ENCODE measurements around the gene DPP6.
A peak's percentile ranks its signal among the peaks of the same experiment; 100 is the strongest.
"Not testable (repeated sequence)": the region's sequence is repeated elsewhere in the genome, so short reads cannot be mapped to it uniquely, and the experiment has no call there.

The DPP6 gene

DNA sequence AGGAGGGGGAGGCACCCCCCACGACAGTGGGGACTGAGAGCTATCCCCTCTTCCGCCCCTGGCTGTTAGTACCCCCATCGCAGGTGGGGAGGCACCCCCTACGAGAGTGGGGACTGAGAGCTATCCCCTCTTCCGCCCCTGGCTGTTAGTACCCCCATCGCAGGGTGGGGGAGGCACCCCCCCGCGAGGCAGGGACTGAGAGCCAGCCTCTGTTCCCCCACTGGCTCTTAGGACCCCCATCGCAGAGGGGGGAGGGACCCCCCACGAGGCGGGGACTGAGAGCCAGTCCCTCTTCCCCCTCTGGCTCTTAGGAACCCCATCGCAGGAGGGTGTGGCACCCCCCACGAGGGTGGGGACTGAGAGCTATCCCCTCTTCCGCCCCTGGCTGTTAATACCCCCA is 6.6 kb downstream of the DPP6 start:
- H3K56ac ChIP-seq (ENCODE audit: low read length); H3K18ac ChIP-seq (ENCODE audit: low read length); H3K79me2 ChIP-seq (ENCODE audit: control insufficient read depth, insufficient read depth, low read length); H2BK15ac ChIP-seq (replicated peaks; ENCODE audit: low read depth); H3K23ac ChIP-seq (ENCODE audit: low read length); H3K4me3 ChIP-seq (ENCODE audit: low read length); H2BK120ac ChIP-seq (ENCODE audit: low read depth, low read length); H2AK5ac ChIP-seq (ENCODE audit: low read length); H3K79me1 ChIP-seq (ENCODE audit: low read length); H3K4me1 ChIP-seq (ENCODE audit: control insufficient read depth, low read depth, low read length); H3K4ac ChIP-seq (ENCODE audit: low read depth, low read length); H3K9ac ChIP-seq (ENCODE audit: low read length); H3K27me3 ChIP-seq (ENCODE audit: insufficient read depth, low read length, poor library complexity); DNase-seq; H4K8ac ChIP-seq (ENCODE audit: low read depth, low read length); H3K27ac ChIP-seq (ENCODE audit: low read depth, low read length); H3K36me3 ChIP-seq (ENCODE audit: control insufficient read depth, insufficient read depth, low read length); H4K5ac ChIP-seq (ENCODE audit: low read length); H3K4me2 ChIP-seq (ENCODE audit: low read length); H2BK5ac ChIP-seq (ENCODE audit: low read length): not testable (repeated sequence)
- no CpG with 5 or more reads among the region's 14 CpGs for WGBS (ENCODE audit: extremely low coverage, insufficient coverage, low lambda C conversion rate)

DNA sequence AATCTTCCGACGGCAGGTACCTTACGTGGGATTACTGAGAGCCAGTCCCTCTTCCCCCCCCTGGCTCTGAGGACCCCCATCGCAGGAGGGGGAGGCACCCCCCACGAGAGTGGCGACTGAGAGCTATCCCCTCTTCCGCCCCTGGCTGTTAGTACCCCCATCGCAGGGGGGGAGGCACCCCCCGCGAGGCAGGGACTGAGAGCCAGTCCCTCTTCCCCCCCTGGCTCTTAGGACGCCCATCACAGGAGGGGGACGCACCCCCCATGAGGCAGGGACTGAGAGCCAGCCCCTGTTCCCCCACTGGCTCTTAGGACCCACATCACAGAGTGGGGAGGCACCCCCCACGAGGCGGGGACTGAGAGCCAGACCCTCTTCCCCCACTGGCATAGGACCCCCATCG is 8.4 kb downstream of the DPP6 start:
- H2BK15ac ChIP-seq (replicated peaks; ENCODE audit: low read depth); H4K5ac ChIP-seq (ENCODE audit: low read length); H3K23ac ChIP-seq (ENCODE audit: low read length); H3K56ac ChIP-seq (ENCODE audit: low read length); H3K27me3 ChIP-seq (ENCODE audit: insufficient read depth, low read length, poor library complexity); H3K18ac ChIP-seq (ENCODE audit: low read length); H3K79me1 ChIP-seq (ENCODE audit: low read length); H2BK5ac ChIP-seq (ENCODE audit: low read length); H3K36me3 ChIP-seq (ENCODE audit: control insufficient read depth, insufficient read depth, low read length); H3K4me1 ChIP-seq (ENCODE audit: control insufficient read depth, low read depth, low read length); H3K27ac ChIP-seq (ENCODE audit: low read depth, low read length); H3K4me2 ChIP-seq (ENCODE audit: low read length); H3K9ac ChIP-seq (ENCODE audit: low read length); H3K4me3 ChIP-seq (ENCODE audit: low read length); H3K4ac ChIP-seq (ENCODE audit: low read depth, low read length); H3K79me2 ChIP-seq (ENCODE audit: control insufficient read depth, insufficient read depth, low read length); H4K8ac ChIP-seq (ENCODE audit: low read depth, low read length); H2BK120ac ChIP-seq (ENCODE audit: low read depth, low read length); H2AK5ac ChIP-seq (ENCODE audit: low read length); DNase-seq: not testable (repeated sequence)
- WGBS (ENCODE audit: extremely low coverage, insufficient coverage, low lambda C conversion rate) = no CpG with 5 or more reads among the region's 15 CpGs

DNA sequence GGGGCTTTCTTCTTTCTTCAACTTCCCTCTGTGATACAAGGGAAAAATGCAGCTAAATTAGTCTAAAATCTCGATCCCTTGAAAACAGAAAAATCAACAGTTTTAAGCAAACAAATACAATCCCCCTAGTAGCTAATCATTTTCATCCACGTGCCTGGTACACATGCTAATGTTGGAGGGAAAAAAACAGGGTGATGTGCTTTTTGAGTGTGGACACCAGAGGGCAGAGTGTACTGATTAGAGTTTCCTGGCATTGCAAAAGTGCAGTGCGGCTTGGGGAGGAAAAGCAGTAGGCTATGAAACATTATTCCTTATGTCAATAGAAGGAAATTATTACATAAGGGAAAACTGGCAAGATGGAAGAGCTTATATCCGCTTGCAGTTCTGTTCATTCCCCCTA is 19.6 kb downstream of the DPP6 start:
- H3K56ac ChIP-seq (ENCODE audit: low read length); H4K8ac ChIP-seq (ENCODE audit: low read depth, low read length); H2BK15ac ChIP-seq (replicated peaks; ENCODE audit: low read depth); H4K5ac ChIP-seq (ENCODE audit: low read length); H2AK5ac ChIP-seq (ENCODE audit: low read length); H3K18ac ChIP-seq (ENCODE audit: low read length); H3K4me1 ChIP-seq (ENCODE audit: control insufficient read depth, low read depth, low read length); H3K9ac ChIP-seq (ENCODE audit: low read length); H3K36me3 ChIP-seq (ENCODE audit: control insufficient read depth, insufficient read depth, low read length); H3K27ac ChIP-seq (ENCODE audit: low read depth, low read length); H3K4ac ChIP-seq (ENCODE audit: low read depth, low read length); H3K4me3 ChIP-seq (ENCODE audit: low read length); H3K79me2 ChIP-seq (ENCODE audit: control insufficient read depth, insufficient read depth, low read length); H3K79me1 ChIP-seq (ENCODE audit: low read length); H2BK5ac ChIP-seq (ENCODE audit: low read length); H2BK120ac ChIP-seq (ENCODE audit: low read depth, low read length); H3K23ac ChIP-seq (ENCODE audit: low read length); H3K27me3 ChIP-seq (ENCODE audit: insufficient read depth, low read length, poor library complexity); H3K4me2 ChIP-seq (ENCODE audit: low read length): not testable (repeated sequence)
- peak; percentile 51 for DNase-seq
- no CpG with 5 or more reads among the region's 4 CpGs for WGBS (ENCODE audit: extremely low coverage, insufficient coverage, low lambda C conversion rate)

DNA sequence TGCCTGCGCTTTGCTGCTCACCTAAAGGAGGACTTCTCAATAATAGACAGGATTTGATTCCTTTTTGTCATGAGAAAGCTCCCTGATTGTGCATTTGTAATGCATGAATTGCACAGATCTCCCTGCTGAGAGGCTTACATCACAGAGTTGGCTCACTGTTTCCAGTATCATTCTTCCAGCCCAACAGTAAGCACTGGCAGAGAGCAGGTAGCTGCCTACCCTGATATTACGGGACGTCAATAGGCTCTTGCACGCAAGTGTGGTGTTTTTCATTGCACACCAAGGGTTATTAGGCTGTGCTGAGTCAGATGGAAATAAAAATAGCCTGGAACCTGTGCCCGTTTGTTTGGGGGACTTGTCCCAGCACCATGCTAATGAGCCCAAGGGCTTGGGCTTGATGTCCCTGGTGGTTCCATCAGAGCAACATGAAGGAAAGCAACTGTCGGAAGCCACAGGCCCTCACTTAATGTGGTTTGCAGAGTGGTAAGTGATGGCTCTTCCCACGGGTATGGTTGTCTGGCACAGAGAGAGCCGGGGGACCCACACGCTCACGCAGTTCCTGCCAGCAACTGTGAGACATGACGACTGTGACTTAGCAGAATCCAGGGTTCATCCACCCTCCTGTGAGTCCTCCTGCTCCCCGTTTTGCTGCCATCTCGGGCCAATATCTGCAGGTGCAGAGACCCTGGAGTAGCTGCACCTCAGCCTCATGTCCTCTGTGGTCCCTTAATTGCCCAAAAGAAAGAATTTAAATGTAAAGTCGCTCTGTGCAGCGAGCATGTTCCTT is 20.4 kb downstream of the DPP6 start:
- H4K5ac ChIP-seq (ENCODE audit: low read length); H3K27me3 ChIP-seq (ENCODE audit: insufficient read depth, low read length, poor library complexity); H2AK5ac ChIP-seq (ENCODE audit: low read length); H3K4ac ChIP-seq (ENCODE audit: low read depth, low read length); H3K79me1 ChIP-seq (ENCODE audit: low read length); H3K4me3 ChIP-seq (ENCODE audit: low read length); H3K4me2 ChIP-seq (ENCODE audit: low read length); H2BK5ac ChIP-seq (ENCODE audit: low read length); H3K18ac ChIP-seq (ENCODE audit: low read length); H2BK120ac ChIP-seq (ENCODE audit: low read depth, low read length); H3K27ac ChIP-seq (ENCODE audit: low read depth, low read length); H3K36me3 ChIP-seq (ENCODE audit: control insufficient read depth, insufficient read depth, low read length); H3K56ac ChIP-seq (ENCODE audit: low read length); H2BK15ac ChIP-seq (replicated peaks; ENCODE audit: low read depth); H4K8ac ChIP-seq (ENCODE audit: low read depth, low read length); H3K9ac ChIP-seq (ENCODE audit: low read length); DNase-seq; H3K79me2 ChIP-seq (ENCODE audit: control insufficient read depth, insufficient read depth, low read length); H3K4me1 ChIP-seq (ENCODE audit: control insufficient read depth, low read depth, low read length); H3K23ac ChIP-seq (ENCODE audit: low read length): not testable (repeated sequence)
- WGBS (ENCODE audit: extremely low coverage, insufficient coverage, low lambda C conversion rate) = no CpG with 5 or more reads among the region's 15 CpGs

DNA sequence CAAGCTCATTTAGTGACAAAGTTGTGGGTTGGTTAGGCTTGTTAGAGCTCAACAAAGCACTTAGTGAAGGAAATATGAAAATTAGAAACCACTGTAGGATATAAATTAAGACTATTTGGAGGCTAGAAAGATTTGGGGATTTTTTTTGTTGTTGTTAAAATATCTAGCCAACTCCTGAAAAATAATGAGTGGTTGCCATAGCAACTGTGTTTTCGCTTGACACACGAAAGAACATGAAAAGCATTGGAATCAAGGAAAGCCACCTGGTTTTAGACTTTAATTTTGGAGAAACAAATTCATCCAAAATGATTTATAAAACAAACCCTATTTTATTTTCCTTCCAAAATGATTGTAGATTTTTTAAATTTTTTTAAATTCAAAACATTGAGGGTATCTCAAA is 26.3 kb downstream of the DPP6 start:
- H3K4me3 ChIP-seq (ENCODE audit: low read length); H3K4me1 ChIP-seq (ENCODE audit: control insufficient read depth, low read depth, low read length); H4K5ac ChIP-seq (ENCODE audit: low read length); H3K27ac ChIP-seq (ENCODE audit: low read depth, low read length); H3K4ac ChIP-seq (ENCODE audit: low read depth, low read length); H3K56ac ChIP-seq (ENCODE audit: low read length); H3K27me3 ChIP-seq (ENCODE audit: insufficient read depth, low read length, poor library complexity); H3K36me3 ChIP-seq (ENCODE audit: control insufficient read depth, insufficient read depth, low read length); H3K4me2 ChIP-seq (ENCODE audit: low read length); DNase-seq; H3K18ac ChIP-seq (ENCODE audit: low read length); H3K79me2 ChIP-seq (ENCODE audit: control insufficient read depth, insufficient read depth, low read length); H2BK5ac ChIP-seq (ENCODE audit: low read length); H3K23ac ChIP-seq (ENCODE audit: low read length); H3K9ac ChIP-seq (ENCODE audit: low read length); H2BK120ac ChIP-seq (ENCODE audit: low read depth, low read length); H3K79me1 ChIP-seq (ENCODE audit: low read length); H2AK5ac ChIP-seq (ENCODE audit: low read length); H4K8ac ChIP-seq (ENCODE audit: low read depth, low read length); H2BK15ac ChIP-seq (replicated peaks; ENCODE audit: low read depth): not testable (repeated sequence)
- no CpG with 5 or more reads among the region's 2 CpGs for WGBS (ENCODE audit: extremely low coverage, insufficient coverage, low lambda C conversion rate)

DNA sequence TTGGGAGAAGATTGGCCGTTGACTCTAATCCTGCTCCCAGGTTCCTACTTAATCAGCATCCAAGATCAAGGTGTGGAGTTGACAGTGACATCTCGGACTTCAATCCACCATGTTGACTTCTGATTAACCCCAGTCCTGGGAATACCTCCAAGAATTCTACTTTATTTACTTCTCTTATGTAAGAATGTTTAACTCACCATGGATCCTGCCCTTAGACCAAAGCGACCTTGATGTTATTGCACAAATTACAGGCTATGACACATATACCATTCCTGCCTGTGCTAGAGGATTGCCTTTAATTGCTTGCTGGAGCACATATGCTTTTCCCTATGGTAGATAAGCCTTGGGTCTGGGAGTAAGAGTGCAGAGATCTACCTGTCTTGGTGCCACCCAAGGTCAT is 28.1 kb downstream of the DPP6 start:
- H3K18ac ChIP-seq (ENCODE audit: low read length); H3K4ac ChIP-seq (ENCODE audit: low read depth, low read length): not testable (repeated sequence)

More for the DNA sequence above, 28.1 kb downstream of the DPP6 start:
- not testable (repeated sequence) for H3K79me2 ChIP-seq (ENCODE audit: control insufficient read depth, insufficient read depth, low read length); H3K4me2 ChIP-seq (ENCODE audit: low read length); H3K27me3 ChIP-seq (ENCODE audit: insufficient read depth, low read length, poor library complexity); H3K27ac ChIP-seq (ENCODE audit: low read depth, low read length); H2BK5ac ChIP-seq (ENCODE audit: low read length); H3K56ac ChIP-seq (ENCODE audit: low read length); H2AK5ac ChIP-seq (ENCODE audit: low read length); DNase-seq; H3K79me1 ChIP-seq (ENCODE audit: low read length); H2BK15ac ChIP-seq (replicated peaks; ENCODE audit: low read depth); H4K5ac ChIP-seq (ENCODE audit: low read length); H3K4me3 ChIP-seq (ENCODE audit: low read length); H3K4me1 ChIP-seq (ENCODE audit: control insufficient read depth, low read depth, low read length); H4K8ac ChIP-seq (ENCODE audit: low read depth, low read length); H3K36me3 ChIP-seq (ENCODE audit: control insufficient read depth, insufficient read depth, low read length); H2BK120ac ChIP-seq (ENCODE audit: low read depth, low read length); H3K23ac ChIP-seq (ENCODE audit: low read length); H3K9ac ChIP-seq (ENCODE audit: low read length)
- WGBS (ENCODE audit: extremely low coverage, insufficient coverage, low lambda C conversion rate) = no CpG with 5 or more reads among the region's 3 CpGs
